IMR-90 (cell line): Measurements from ENCODE around the gene SYTL3. TPM values are rescaled to one million over a fixed set of nuclear protein-coding genes. Genes with fewer than 3 reads are reported as not detected.

Experiments used
- ATAC-seq: fragments of 200-7000 bp; cut with Tn5 transposase; 2 replicates; pipeline ENCODE4 v1.9.1; 2020; ENCODE audit warnings: low read depth, mild to moderate bottlenecking, moderate library complexity
- BruUV-seq: library from RNA; stranded (reverse); fragments of 400-500 nt; replicated peaks from 2 replicates; lab custom pipeline; 2021; lab: Mats Ljungman, UMichigan
- CTCF ChIA-PET: fragments of 300-600 bp; formaldehyde crosslinking; extraction: SDS; loops from one replicate; lab custom pipeline; 2021; ENCODE audit warnings: antibody characterized with exemption; lab: Yijun Ruan, JAX
- POLR2A ChIA-PET: fragments of 300-600 bp; sonication (Branson Sonifier 250); formaldehyde crosslinking; loops from one replicate; lab custom pipeline; 2022; ENCODE audit warnings: antibody characterized with exemption; ENCODE audit not compliant: unreplicated experiment; lab: Charles Lee
- DNase-seq: peaks from one replicate; pipeline ENCODE4 v3.0.0; 2013
- H2AFZ ChIP-seq: replicated peaks from 2 replicates; pipeline ENCODE3; 2013; ENCODE audit warnings: low read length, mild to moderate bottlenecking; ENCODE audit not compliant: poor library complexity
- H2AK5ac ChIP-seq: 2 replicates; pipeline ENCODE4 v1.6.1; 2013; ENCODE audit warnings: low read depth, low read length, inconsistent platforms
- H2AK9ac ChIP-seq: replicated peaks from 2 replicates; pipeline ENCODE3; 2013; ENCODE audit warnings: mild to moderate bottlenecking, low read depth, low read length, moderate library complexity; ENCODE audit not compliant: poor library complexity
- H2BK120ac ChIP-seq: 2 replicates; pipeline ENCODE4 v1.6.1; 2013; ENCODE audit warnings: low read depth, low read length, inconsistent platforms
- H2BK15ac ChIP-seq: 3 replicates; pipeline ENCODE4 v1.6.1; 2013; ENCODE audit warnings: low read depth, low read length, inconsistent platforms
- H2BK20ac ChIP-seq: 2 replicates; pipeline ENCODE4 v1.6.1; 2013; ENCODE audit warnings: low read depth, mild to moderate bottlenecking, inconsistent platforms, low read length, moderate library complexity
- H2BK5ac ChIP-seq: 2 replicates; pipeline ENCODE4 v1.6.1; 2013; ENCODE audit warnings: mild to moderate bottlenecking, low read depth, low read length, inconsistent platforms; ENCODE audit not compliant: poor library complexity, severe bottlenecking
- H3K14ac ChIP-seq: replicated peaks from 2 replicates; pipeline ENCODE4 v1.6.1; 2013; ENCODE audit warnings: low read depth, low read length, inconsistent platforms
- H3K18ac ChIP-seq: 2 replicates; pipeline ENCODE4 v1.6.1; 2013; ENCODE audit warnings: low read depth, low read length, control low read depth
- H3K23ac ChIP-seq: 2 replicates; pipeline ENCODE4 v1.6.1; 2013; ENCODE audit warnings: low read depth, low read length, inconsistent platforms
- H3K27ac ChIP-seq: 2 replicates; pipeline ENCODE4 v1.5.1; 2013; ENCODE audit warnings: mild to moderate bottlenecking, control low read depth, low read length; ENCODE audit not compliant: insufficient read depth
- H3K27me3 ChIP-seq: 2 replicates; pipeline ENCODE4 v1.6.1; 2013; ENCODE audit warnings: low read length; ENCODE audit not compliant: control insufficient read depth, insufficient read depth
- H3K36me3 ChIP-seq: 2 replicates; pipeline ENCODE4 v1.6.1; 2013; ENCODE audit warnings: low read length, mixed read lengths; ENCODE audit not compliant: control insufficient read depth, insufficient read depth
- H3K4ac ChIP-seq: 2 replicates; pipeline ENCODE4 v1.6.1; 2013; ENCODE audit warnings: low read depth, low read length, inconsistent platforms
- H3K4me1 ChIP-seq: 2 replicates; pipeline ENCODE4 v1.6.1; 2013; ENCODE audit warnings: low read length, mixed read lengths; ENCODE audit not compliant: control insufficient read depth, insufficient read depth
- H3K4me2 ChIP-seq: 2 replicates; pipeline ENCODE4 v1.6.1; 2013; ENCODE audit warnings: low read depth, mild to moderate bottlenecking, control low read depth, low read length, moderate library complexity
- H3K4me3 ChIP-seq: 2 replicates; pipeline ENCODE4 v1.5.1; 2013; ENCODE audit warnings: low read depth, mild to moderate bottlenecking, control low read depth, low read length, moderate library complexity; ENCODE audit not compliant: insufficient read depth
- H3K56ac ChIP-seq: 2 replicates; pipeline ENCODE4 v1.6.1; 2013; ENCODE audit warnings: low read length, inconsistent platforms; ENCODE audit not compliant: insufficient read depth; ENCODE audit errors: extremely low read depth
- H3K79me1 ChIP-seq, 2 experiments: 2 replicates each; pipeline ENCODE4 v1.6.1; 2013; ENCODE audit warnings: low read length in 2 of 2, inconsistent platforms in 1 of 2, low read depth in 1 of 2
- H3K9ac ChIP-seq: 2 replicates; pipeline ENCODE4 v1.6.1; 2013; ENCODE audit warnings: low read depth, low read length, control low read depth
- H3K9me1 ChIP-seq: 2 replicates; pipeline ENCODE4 v1.6.1; 2013; ENCODE audit warnings: low read length, inconsistent platforms; ENCODE audit not compliant: insufficient read depth
- H3K9me3 ChIP-seq: 2 replicates; pipeline ENCODE4 v1.6.1; 2013; ENCODE audit warnings: low read length; ENCODE audit not compliant: control insufficient read depth, insufficient read depth
- H4K20me1 ChIP-seq: 2 replicates; pipeline ENCODE4 v1.6.1; 2013; ENCODE audit warnings: low read length, inconsistent platforms; ENCODE audit not compliant: insufficient read depth
- H4K5ac ChIP-seq: 2 replicates; pipeline ENCODE4 v1.6.1; 2013; ENCODE audit warnings: mild to moderate bottlenecking, low read depth, low read length, control low read depth
- H4K8ac ChIP-seq, 2 experiments: 2 replicates each; pipeline ENCODE4 v1.6.1; 2013; ENCODE audit warnings: low read depth in 2 of 2, low read length in 2 of 2, control low read depth in 1 of 2, inconsistent platforms in 1 of 2
- H4K91ac ChIP-seq: 2 replicates; pipeline ENCODE4 v1.6.1; 2013; ENCODE audit warnings: low read depth, low read length, inconsistent platforms; ENCODE audit not compliant: insufficient read depth
- CTCF ChIP-seq: conservative IDR thresholded peaks from 2 replicates; pipeline ENCODE4 v1.5.1; 2012; ENCODE audit warnings: mild to moderate bottlenecking, low read depth, low read length, improper control_type of control experiment
- RCOR1 ChIP-seq: IDR thresholded peaks from 2 replicates; pipeline ENCODE4 v1.6.1; 2012; ENCODE audit warnings: mild to moderate bottlenecking, low read length, improper control_type of control experiment; ENCODE audit not compliant: insufficient replicate concordance
- SMC3 ChIP-seq: fragments of 150-350 bp; IDR thresholded peaks from 2 replicates; pipeline ENCODE4 v1.6.1; 2016; ENCODE audit warnings: low read depth, mild to moderate bottlenecking, antibody characterized with exemption, low read length, moderate library complexity
- WGBS, 2 experiments: methylation state at CpG; one replicate each; pipeline versions ENCODE4 v1.1.5 to v1.1.7; 2013; ENCODE audit warnings: missing lambda C conversion rate in 2 of 2; ENCODE audit not compliant: insufficient read length in 1 of 2; ENCODE audit errors: extremely low coverage in 2 of 2; 5-methylcytosine and 5-hydroxymethylcytosine counted together
- dilution Hi-C: fragments of 300-500 bp; cut with HindIII; formaldehyde crosslinking; loops from one replicate; pipeline ENCODE4 v1.14.3; 2018; ENCODE audit warnings: low sequenced_read_pairs; ENCODE audit not compliant: unreplicated experiment
- in situ Hi-C: fragments of 300-500 bp; cut with MboI; formaldehyde crosslinking; loops from 3 replicates; pipeline ENCODE4 v1.14.3; 2019; ENCODE audit warnings: low sequenced_read_pairs, inconsistent platforms, mixed read lengths
- intact Hi-C: fragments of 100-400 bp; cut with micrococcal nuclease; formaldehyde crosslinking; loops from 2 replicates; pipeline ENCODE4 v1.10.0; 2022
- polyA plus RNA-seq, 3 experiments: library from polyadenylated mRNA; depleted of rRNA; stranded (reverse); fragments of >200 nt; gene quantifications; 2 replicates each; pipeline ENCODE4 v1.2.3, GENCODE V29; 2012; ENCODE audit warnings: low replicate concordance in 1 of 3
- total RNA-seq: library from RNA; depleted of rRNA; stranded (reverse); fragments of >200 nt; gene quantifications from 2 replicates; pipeline ENCODE4 v1.2.3, GENCODE V29; 2012

SYTL3 gene
- total and polyA plus RNA-seq, 2 of the 4 experiments (the other 2 are of a cell fraction) = 2.9 to 4.3 TPM

- Histone ChIP-seq H3K4me2 (peak overlapping the region; percentile 69), H2BK15ac (no peak overlapping the region), H3K9me3 (no peaks in the 10 kb centered on the region), H4K91ac (no peak overlapping the region), H3K36me3 (peaks cover 5% of the 10 kb centered on the region), H2AK9ac (no peak overlapping the region), H2AFZ (no peak overlapping the region), H4K8ac (peak overlapping the region in 1 of 2 experiments; percentile 41; a peak in 2 of 4 replicates), H2BK120ac (no peak overlapping the region), H2AK5ac (no peak overlapping the region), H3K4me1 (peaks cover 12% of the 10 kb centered on the region), H3K9ac (no peak overlapping the region), H3K4me3 (no peak overlapping the region), H3K27me3 (no peaks in the 10 kb centered on the region), H2BK20ac (no peak overlapping the region), H3K14ac (peak overlapping the region; percentile 3; the same call in 1 of the 2 replicates), H2BK5ac (no peak overlapping the region), H3K79me1 (peaks cover 39 to 59% of the 10 kb centered on the region in 2 experiments), H3K9me1 (peaks cover 13% of the 10 kb centered on the region), H3K4ac (no peak overlapping the region), H4K20me1 (peaks cover 22% of the 10 kb centered on the region), H4K5ac (no peak overlapping the region), H3K18ac (no peak overlapping the region), H3K56ac (no peak overlapping the region), H3K23ac (peak overlapping the region; percentile 44; the same call in 1 of the 2 replicates), H3K27ac (no peak overlapping the region)
- TF ChIP-seq CTCF = no peak
- TF ChIP-seq SMC3 = 0 out of 2 replicates have a peak, but pooled peaks have one; percentile 5
- no peak for TF ChIP-seq RCOR1
- no CpG with 5 or more reads among the region's 5 CpGs for WGBS, 2 experiments
- ChIA-PET POLR2A (no interaction called here), CTCF (interaction anchor here (0.9 kb wide), 1 partner anchor 589 kb away, joined by 3 read pairs; no protein-coding TSS in a partner anchor)
- in situ Hi-C loops = no loop called here
- no peak for DNase-seq
- dilution Hi-C loops = no loop called here
- intact Hi-C loops = no loop called here
- peak; percentile 54; the same call in 1 of the 2 replicates for ATAC-seq
- BruUV-seq = no TSS peak
Observed at GRCh38 chr6:158803733-158804143, 153.9 kb downstream of the SYTL3 start.
